CD14-positive monocyte (primary cell): ENCODE results near the gene RNU1-1. TPM values are rescaled to one million over a fixed set of nuclear protein-coding genes. Genes with fewer than 3 reads are reported as not detected.
"Not testable (repeated sequence)": the region's sequence is repeated elsewhere in the genome, so short reads cannot be mapped to it uniquely, and the experiment has no call there.

Source experiments
- DNase-seq, 3 donors: peaks; one replicate each; pipeline ENCODE4 v3.0.0-alpha.2; 2011 to 2022
- H2AFZ ChIP-seq: 2 replicates; pipeline ENCODE4 v1.6.0; 2012; ENCODE audit warnings: mild to moderate bottlenecking, low read depth, low read length, inconsistent platforms; ENCODE audit not compliant: insufficient read depth, poor library complexity, severe bottlenecking
- H3K27ac ChIP-seq, 2 donors: 1 replicate in 1 of 2; 2 replicates in 1 of 2; pipeline ENCODE4 v1.5.1; 2012 to 2013; ENCODE audit warnings: low read length in 2 of 2, control low read depth in 1 of 2, inconsistent platforms in 1 of 2, low read depth in 1 of 2, mild to moderate bottlenecking in 1 of 2
- H3K27me3 ChIP-seq, 2 donors: one replicate each; pipeline versions ENCODE4 v1.6.0 to v1.6.1; 2011 to 2013; ENCODE audit warnings: low read length in 2 of 2; ENCODE audit not compliant: control insufficient read depth in 2 of 2, insufficient read depth in 2 of 2
- H3K36me3 ChIP-seq, 2 donors: replicated peaks in 1 of 2; 1 replicate in 1 of 2; 2 replicates in 1 of 2; pipeline versions ENCODE4 v1.5.1 to v1.6.1; 2012 to 2013; ENCODE audit warnings: low read length in 2 of 2, control low read depth in 1 of 2, inconsistent platforms in 1 of 2, mild to moderate bottlenecking in 1 of 2; ENCODE audit not compliant: insufficient read depth in 2 of 2, control insufficient read depth in 1 of 2
- H3K4me1 ChIP-seq, 2 donors: 1 replicate in 1 of 2; 2 replicates in 1 of 2; pipeline versions ENCODE4 v1.5.1 to v1.6.1; 2012 to 2013; ENCODE audit warnings: low read length in 2 of 2, control low read depth in 1 of 2, inconsistent platforms in 1 of 2, mild to moderate bottlenecking in 1 of 2, moderate library complexity in 1 of 2; ENCODE audit not compliant: insufficient read depth in 2 of 2, control insufficient read depth in 1 of 2
- H3K4me2 ChIP-seq: replicated peaks from 2 replicates; pipeline ENCODE3; 2012; ENCODE audit warnings: low read length, moderate library complexity, mild to moderate bottlenecking; ENCODE audit not compliant: poor library complexity, severe bottlenecking; ENCODE audit errors: extremely low read depth
- H3K4me3 ChIP-seq, 3 experiments: fragments of 200-600 bp in 1 of 3; sonication (generic) in 1 of 3; replicated peaks in 1 of 3; 1 replicate in 2 of 3; 2 replicates in 1 of 3; pipeline ENCODE4 v1.5.1; 2011 to 2013; ENCODE audit warnings: low read length in 3 of 3, mild to moderate bottlenecking in 3 of 3, control low read depth in 2 of 3, low read depth in 2 of 3, inconsistent platforms in 1 of 3, moderate library complexity in 1 of 3
- H3K79me2 ChIP-seq: 2 replicates; pipeline ENCODE4 v1.6.0; 2012; ENCODE audit warnings: mild to moderate bottlenecking, control low read depth, inconsistent platforms, low read length, moderate library complexity; ENCODE audit not compliant: insufficient read depth
- H3K9ac ChIP-seq: 2 replicates; pipeline ENCODE4 v1.6.0; 2017; ENCODE audit warnings: low read length, mild to moderate bottlenecking; ENCODE audit not compliant: insufficient read depth, poor library complexity, severe bottlenecking
- H3K9me3 ChIP-seq, 2 donors: replicated peaks in 1 of 2; 1 replicate in 1 of 2; 2 replicates in 1 of 2; pipeline versions ENCODE4 v1.5.1 to v1.6.1; 2012 to 2013; ENCODE audit warnings: low read length in 2 of 2, control low read depth in 1 of 2; ENCODE audit not compliant: control insufficient read depth in 1 of 2, insufficient read depth in 1 of 2
- H4K20me1 ChIP-seq: 2 replicates; pipeline ENCODE4 v1.6.0; 2012; ENCODE audit warnings: mild to moderate bottlenecking, low read length, control low read depth, moderate library complexity; ENCODE audit not compliant: insufficient read depth
- H3K27ac Mint-ChIP-seq, 7 donors: one replicate each; pipeline ENCODE4 v1.8.0; 2020; ENCODE audit warnings: mild to moderate bottlenecking in 7 of 7, mixed read lengths in 7 of 7, moderate library complexity in 6 of 7, inconsistent platforms in 2 of 7
- H3K27me3 Mint-ChIP-seq, 3 donors: one replicate each; pipeline ENCODE4 v1.8.0; 2021 to 2022; ENCODE audit warnings: low read depth in 3 of 3, mild to moderate bottlenecking in 3 of 3, mixed read lengths in 3 of 3, moderate library complexity in 3 of 3, inconsistent platforms in 1 of 3
- H3K36me3 Mint-ChIP-seq, 2 donors: one replicate each; pipeline ENCODE4 v1.8.0; 2020; ENCODE audit warnings: mixed read lengths in 2 of 2, inconsistent platforms in 1 of 2, mild to moderate bottlenecking in 1 of 2
- H3K4me1 Mint-ChIP-seq: one replicate; pipeline ENCODE4 v1.8.0; 2020; ENCODE audit warnings: mild to moderate bottlenecking, mixed read lengths
- H3K4me3 Mint-ChIP-seq, 2 donors: one replicate each; pipeline ENCODE4 v1.8.0; 2020; ENCODE audit warnings: mild to moderate bottlenecking in 2 of 2, mixed read lengths in 2 of 2, moderate library complexity in 1 of 2
- H3K9me3 Mint-ChIP-seq, 7 donors: one replicate each; pipeline ENCODE4 v1.8.0; 2020 to 2022; ENCODE audit warnings: mixed read lengths in 7 of 7, mild to moderate bottlenecking in 6 of 7, moderate library complexity in 6 of 7, inconsistent platforms in 2 of 7
- WGBS: methylation state at CpG from one replicate; pipeline ENCODE4 v1.1.5; 2013; ENCODE audit warnings: missing lambda C conversion rate; ENCODE audit not compliant: insufficient coverage; 5-methylcytosine and 5-hydroxymethylcytosine counted together
- intact Hi-C, 2 donors: fragments of 100-400 bp; cut with micrococcal nuclease; formaldehyde crosslinking; loops; one replicate each; pipeline versions ENCODE4 v1.15.0 to v1.15.1; 2023
- polyA plus RNA-seq, 3 donors: library from polyadenylated mRNA; depleted of rRNA in 1 of 3; unstranded in 2 of 3; stranded (reverse) in 1 of 3; fragments of 300-500 nt in 2 of 3; fragments of >200 nt in 1 of 3; fragmentation: Illumina TruSeq in 2 of 3; gene quantifications; 1 replicate in 2 of 3; 2 replicates in 1 of 3; pipeline ENCODE4 v1.2.3, GENCODE V29; 2012 to 2021

Gene RNU1-1
- polyA plus RNA-seq, 3 donors, result not detected

DNA sequence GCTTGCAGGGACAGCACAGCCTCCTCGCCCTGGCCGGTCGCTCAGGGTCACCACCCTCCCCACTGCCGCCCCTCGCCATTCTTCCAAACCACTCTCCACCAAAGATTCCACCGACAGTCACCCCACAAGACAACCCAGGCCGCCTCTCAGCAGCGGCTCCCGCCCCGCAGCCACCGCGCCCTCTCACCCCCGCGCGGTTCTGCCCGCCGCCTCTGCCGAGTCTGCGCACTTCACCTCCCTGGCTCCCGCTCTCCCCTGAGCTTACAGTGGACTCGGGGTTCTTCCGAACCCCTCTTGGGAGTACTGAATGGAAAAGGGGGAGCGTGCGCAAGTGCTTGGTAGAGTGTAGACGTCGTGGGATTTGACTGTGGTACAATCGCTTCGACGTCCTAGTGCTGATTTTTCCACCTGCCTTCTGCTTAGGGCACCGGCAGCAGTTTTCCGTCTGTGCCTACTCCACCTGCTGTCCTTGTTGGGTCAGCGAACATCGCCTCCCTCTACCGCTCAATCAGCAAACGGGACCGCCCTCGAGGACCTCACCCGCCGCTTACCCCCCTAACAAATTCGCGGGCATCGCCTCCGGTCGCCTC, 20.2 kb upstream of the RNU1-1 start:
- intact Hi-C loops, H3K4me1 ChIP-seq, H3K27ac Mint-ChIP-seq, DNase-seq, H3K9me3 ChIP-seq, H3K36me3 ChIP-seq, H4K20me1 ChIP-seq, H2AFZ ChIP-seq, H3K27ac ChIP-seq, H3K79me2 ChIP-seq, H3K36me3 Mint-ChIP-seq, H3K9ac ChIP-seq, H3K4me2 ChIP-seq, H3K4me3 ChIP-seq: not testable (repeated sequence)
- peaks cover 44 to 56% (median 48%) of the 10 kb centered on the region in 3 donors for H3K27me3 Mint-ChIP-seq
- H3K27me3 ChIP-seq, result peaks cover 11 to 32% of the 10 kb centered on the region in 2 donors
- peak overlapping the region; percentile 42 to 61 for H3K4me3 Mint-ChIP-seq
- H3K4me1 Mint-ChIP-seq, result peaks cover 20% of the 10 kb centered on the region
- peaks cover 0 to 24% (median 8%) of the 10 kb centered on the region in 7 donors for H3K9me3 Mint-ChIP-seq
- WGBS, result 26% methylated on average over 6 of the region's 44 CpGs

DNA sequence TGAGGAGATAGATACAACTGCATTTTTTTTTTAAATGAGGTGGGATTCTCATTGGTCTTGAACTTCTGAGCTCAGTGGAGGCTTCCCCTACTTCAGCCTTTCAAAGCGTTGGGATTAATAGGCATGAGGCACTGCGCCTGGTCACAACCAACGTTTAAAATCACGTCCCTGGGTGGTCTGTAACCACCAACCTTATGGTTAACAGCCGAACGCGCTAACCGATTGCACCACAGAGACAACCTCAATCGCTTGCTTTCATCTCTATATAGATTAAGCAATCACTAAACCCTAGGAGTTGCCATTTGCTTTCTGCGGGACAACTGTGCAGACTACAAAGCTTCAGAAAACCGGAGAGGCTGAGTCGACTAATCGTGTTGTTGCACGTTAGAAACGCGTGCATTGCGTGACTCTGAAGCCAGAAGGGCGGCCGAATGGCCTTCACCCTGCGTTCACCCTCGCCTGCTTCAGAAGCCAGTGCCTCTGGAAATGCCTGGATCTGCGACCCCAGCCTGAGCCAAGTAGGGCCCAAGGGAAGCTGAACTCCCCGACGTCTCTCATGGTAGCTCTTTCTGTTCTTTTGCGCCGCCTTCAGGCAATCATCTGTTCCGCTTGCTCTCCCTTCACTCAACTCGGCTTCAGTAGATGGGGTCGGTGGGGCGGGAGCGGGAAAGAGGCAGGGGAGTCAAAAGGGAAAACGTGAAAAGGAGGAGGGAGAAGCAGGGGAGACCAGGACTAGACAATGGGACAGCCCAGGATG, 18.3 kb upstream of the RNU1-1 start:
- H3K27ac Mint-ChIP-seq, intact Hi-C loops, H4K20me1 ChIP-seq, H3K4me1 ChIP-seq, H3K36me3 Mint-ChIP-seq, H2AFZ ChIP-seq, H3K9me3 ChIP-seq, H3K4me2 ChIP-seq, DNase-seq, H3K4me3 ChIP-seq, H3K79me2 ChIP-seq, H3K27ac ChIP-seq, H3K36me3 ChIP-seq, H3K9ac ChIP-seq: not testable (repeated sequence)
- Mint-ChIP-seq H3K27me3 (peaks cover 44 to 59% (median 48%) of the 10 kb centered on the region in 3 donors), H3K4me3 (peak overlapping the region in 1 of 2 donors; percentile 63), H3K4me1 (peaks cover 20% of the 10 kb centered on the region), H3K9me3 (peaks cover 0 to 24% (median 8%) of the 10 kb centered on the region in 7 donors)
- WGBS, result 67% methylated on average over 13 of the region's 32 CpGs
- peaks cover 11 to 32% of the 10 kb centered on the region in 2 donors for H3K27me3 ChIP-seq

DNA sequence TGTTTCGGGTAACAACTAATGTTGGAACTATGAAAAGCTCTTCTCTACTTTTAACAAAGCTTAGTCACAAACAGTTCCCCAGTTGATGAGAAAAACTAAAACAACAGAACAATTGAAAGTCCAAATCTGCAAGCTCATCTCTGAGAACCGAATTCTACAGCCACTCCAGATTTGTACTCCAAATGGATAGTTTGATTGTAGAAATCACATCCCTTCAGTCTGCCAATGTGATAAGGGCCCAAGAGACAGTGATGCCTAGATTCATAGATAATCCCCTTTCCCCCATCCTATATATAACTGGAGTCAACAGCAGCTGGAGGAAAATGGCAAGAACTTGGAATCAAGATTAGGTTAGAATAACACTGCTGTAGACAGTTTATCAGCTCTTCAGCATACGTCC, 14.3 kb upstream of the RNU1-1 start:
- WGBS, result 80% methylated on average over 1 of the region's 3 CpGs
- intact Hi-C loops, result not testable (repeated sequence)

DNA sequence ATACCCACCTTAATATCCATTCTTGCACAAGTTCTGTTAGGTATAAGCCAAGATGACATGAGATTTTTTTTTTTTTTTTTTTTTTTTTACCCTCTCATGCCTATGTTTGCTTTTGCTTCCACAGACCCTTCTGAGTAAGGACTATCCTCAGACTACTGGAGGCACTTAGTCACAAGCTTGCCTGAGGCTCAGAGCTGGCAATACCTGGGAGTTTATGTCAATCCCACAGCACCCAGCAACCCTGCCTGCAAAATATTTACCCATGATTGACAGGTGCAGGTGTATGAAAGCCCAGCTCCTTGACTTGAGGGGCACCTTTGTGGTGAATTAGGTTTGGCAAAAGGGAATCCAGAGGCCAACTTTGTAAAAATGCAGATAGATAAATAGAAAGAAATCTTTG, 11.7 kb upstream of the RNU1-1 start:
- H3K4me1 Mint-ChIP-seq, H3K9me3 ChIP-seq, H3K9me3 Mint-ChIP-seq, H3K79me2 ChIP-seq, H3K9ac ChIP-seq, H3K4me2 ChIP-seq, H3K4me3 Mint-ChIP-seq, intact Hi-C loops, H3K4me3 ChIP-seq, H4K20me1 ChIP-seq, DNase-seq, H3K36me3 Mint-ChIP-seq, H3K36me3 ChIP-seq, H3K27me3 ChIP-seq, H3K4me1 ChIP-seq, H3K27ac Mint-ChIP-seq, H2AFZ ChIP-seq, H3K27ac ChIP-seq: not testable (repeated sequence)
- H3K27me3 Mint-ChIP-seq, result peaks cover 11 to 23% (median 22%) of the 10 kb centered on the region in 3 donors

More for the DNA sequence above, 14.3 kb upstream of the RNU1-1 start:
- H3K4me1 ChIP-seq, H3K27ac ChIP-seq, H3K36me3 Mint-ChIP-seq, H3K9ac ChIP-seq, DNase-seq, H2AFZ ChIP-seq, H3K4me3 Mint-ChIP-seq, H3K79me2 ChIP-seq, H3K27me3 ChIP-seq, H4K20me1 ChIP-seq, H3K9me3 ChIP-seq, H3K4me3 ChIP-seq, H3K4me2 ChIP-seq, H3K4me1 Mint-ChIP-seq, H3K27ac Mint-ChIP-seq, H3K36me3 ChIP-seq: not testable (repeated sequence)
- peaks cover 0 to 12% (median 0%) of the 10 kb centered on the region in 7 donors for H3K9me3 Mint-ChIP-seq
- H3K27me3 Mint-ChIP-seq, result peaks cover 20 to 35% (median 30%) of the 10 kb centered on the region in 3 donors
